GF-D8 (cell line): Measurements from ENCODE around the gene FBXO45.
"Not testable (repeated sequence)": the region's sequence is repeated elsewhere in the genome, so short reads cannot be mapped to it uniquely, and the experiment has no call there.

Source experiments
- DNase-seq: peaks from one replicate; lab custom pipeline; 2025; lab: John Stamatoyannopoulos, UW

Gene FBXO45

DNA sequence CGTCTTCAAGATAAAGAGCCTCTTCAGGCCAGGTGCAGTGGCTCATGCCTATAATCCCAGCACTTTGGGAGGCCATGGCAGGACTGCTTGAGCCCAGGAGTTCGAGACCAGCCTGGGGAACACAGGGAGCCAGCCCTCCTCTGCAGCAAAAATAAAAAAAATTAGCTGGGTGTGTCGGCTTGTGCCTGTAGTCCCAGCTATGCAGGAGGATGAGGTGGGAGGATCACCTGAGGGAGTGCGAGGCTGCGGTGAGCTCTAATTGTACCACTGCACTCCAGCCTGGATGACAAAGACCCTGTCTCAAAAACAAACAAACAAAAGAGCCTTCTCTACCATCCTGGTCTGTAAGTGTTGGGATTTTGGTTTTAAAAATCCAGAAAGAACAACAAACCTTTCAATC, 11.2 kb upstream of the FBXO45 start:
- DNase-seq, result no peak

DNA sequence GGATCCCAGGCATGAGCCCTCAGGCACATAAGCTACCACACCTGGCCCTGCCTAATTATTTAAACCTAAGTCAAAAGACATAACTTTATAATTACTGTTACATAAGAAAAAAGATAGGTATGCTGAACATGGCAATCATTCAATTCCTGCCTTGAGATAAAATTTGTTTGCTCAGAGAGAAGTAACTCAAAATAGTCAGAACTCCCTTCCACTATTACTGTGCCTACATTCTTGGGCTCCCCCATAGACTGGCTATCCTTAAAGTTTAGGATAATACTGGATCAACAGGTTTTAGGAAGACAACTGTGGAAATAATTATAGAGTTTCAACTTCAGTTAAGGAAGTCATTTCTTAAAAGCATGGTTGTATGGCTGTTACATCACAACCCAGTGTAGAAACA, 10.0 kb upstream of the FBXO45 start:
- DNase-seq, result no peak

- DNase-seq, result no peak
Measured at GRCh38 chr3:196559826-196560225, 8.6 kb upstream of the FBXO45 start.

- no peak for DNase-seq
Measured at GRCh38 chr3:196563721-196564225, 4.7 kb upstream of the FBXO45 start.

GRCh38 chr3:196569003-196569516, 600 bp downstream of the FBXO45 start:
- no peak for DNase-seq

GRCh38 chr3:196570332-196570731, 1.9 kb downstream of the FBXO45 start:
- DNase-seq, result not testable (repeated sequence)

DNA sequence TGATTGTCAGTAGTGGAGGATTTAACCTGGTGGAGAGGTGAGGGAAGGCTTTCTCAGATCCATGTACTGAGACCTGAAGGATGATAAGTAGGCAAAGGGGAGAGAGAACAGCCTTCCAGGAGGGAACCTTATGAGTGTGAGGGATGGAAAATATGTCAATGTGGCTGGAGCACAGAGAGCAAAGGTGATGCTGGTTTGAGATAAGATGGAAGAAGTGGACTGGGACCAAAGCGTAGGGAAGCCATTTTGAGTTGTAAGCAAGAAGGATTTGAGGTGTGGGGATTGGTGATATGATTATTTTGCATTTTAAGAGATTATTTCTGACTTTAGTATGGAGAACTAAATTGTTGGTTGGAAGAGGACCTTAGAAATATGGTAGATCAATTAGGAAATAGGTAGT, 3.9 kb downstream of the FBXO45 start:
- DNase-seq, result no peak

DNA sequence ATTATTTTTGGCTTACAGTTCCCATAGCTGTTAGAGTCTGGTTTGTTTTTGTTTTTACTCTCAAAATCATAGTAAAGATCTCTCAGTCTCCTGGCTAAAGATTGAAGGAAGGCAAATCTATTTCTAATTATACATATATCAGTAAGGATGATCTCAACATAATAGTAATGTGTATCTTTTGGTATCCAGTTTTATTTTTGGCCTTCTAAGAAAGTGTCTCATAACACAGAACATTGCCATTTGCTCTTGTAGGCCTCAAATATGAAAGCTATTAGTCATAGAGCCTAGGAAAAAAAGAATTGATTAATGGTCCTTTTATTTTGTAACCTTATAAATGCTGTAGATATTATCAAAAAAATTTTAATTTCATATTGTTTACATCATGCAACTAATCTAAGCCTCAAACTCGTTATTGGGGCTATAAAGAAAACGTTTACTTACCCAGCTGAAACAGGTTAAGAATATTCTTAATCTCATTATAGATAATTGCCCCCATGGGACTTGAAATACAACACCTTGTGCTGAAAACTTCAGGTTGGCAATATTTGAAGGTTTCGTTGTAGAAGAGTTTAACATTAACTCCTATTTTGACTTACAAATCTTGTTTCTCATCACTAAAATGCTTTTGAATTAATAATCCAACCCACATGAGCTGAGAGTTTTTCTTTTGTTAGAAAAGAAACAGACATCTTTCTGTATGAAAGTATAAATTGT, 16.7 kb downstream of the FBXO45 start:
- DNase-seq, result no peak

GRCh38 chr3:196590279-196590678, 21.8 kb downstream of the FBXO45 start:
- DNase-seq, result no peak

DNA sequence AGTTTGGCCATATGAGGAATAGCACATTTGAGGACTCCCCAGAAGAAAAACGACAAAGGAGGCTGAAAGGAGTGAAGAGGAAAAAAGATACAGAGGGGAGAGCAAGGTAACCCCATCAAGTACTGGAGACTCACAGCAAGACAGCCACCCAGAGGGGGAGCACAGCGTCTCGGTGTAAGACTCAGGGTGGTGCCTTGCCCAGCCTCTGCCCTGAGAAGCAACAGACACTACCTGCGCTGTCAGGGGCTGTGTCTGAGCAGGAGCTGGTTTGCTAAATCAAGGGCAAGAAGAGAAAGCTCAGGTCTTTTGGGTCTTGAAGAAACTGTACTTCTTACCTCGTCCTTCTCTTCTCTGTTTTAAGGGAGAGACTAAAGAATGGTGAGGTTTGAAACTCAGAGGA, 27.9 kb downstream of the FBXO45 start:
- DNase-seq, result no peak

DNA sequence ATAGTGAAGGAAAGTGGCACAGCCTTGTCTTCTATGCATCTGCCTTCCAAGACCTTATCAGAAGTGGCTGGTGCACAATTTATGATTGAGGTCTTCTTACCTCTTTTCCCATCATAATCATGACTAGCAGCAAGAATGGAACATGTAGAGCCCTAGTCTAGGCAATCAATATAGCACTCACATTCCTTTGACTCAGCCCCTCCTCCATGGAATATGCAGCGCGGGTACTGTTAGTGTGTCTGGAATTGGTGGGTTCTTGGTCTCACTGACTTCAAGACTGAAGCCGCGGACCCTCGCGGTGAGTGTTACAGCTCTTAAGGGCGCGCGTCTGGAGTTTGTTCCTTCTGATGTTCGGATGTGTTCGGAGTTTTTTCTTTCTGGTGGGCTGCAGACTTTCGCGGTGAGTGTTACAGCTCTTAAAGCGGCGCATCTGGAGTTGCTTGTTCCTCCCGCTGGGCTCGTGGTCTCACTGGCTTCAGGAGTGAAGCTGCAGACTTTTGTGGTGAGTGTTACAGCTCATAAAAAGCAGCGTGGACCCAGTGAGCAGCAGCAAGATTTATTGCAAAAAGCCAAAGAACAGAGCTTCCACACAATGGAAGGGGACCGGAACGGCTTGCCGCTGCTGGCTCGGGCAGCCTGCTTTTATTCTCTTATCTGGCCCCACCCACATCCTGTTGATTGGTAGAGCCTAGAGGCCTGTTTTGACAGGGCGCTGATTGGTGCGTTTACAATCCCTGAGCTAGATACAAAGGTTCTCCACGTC, 29.7 kb downstream of the FBXO45 start:
- DNase-seq, result not testable (repeated sequence)

GRCh38 chr3:196599734-196600128, 31.3 kb downstream of the FBXO45 start:
- no peak for DNase-seq

- no peak for DNase-seq
Measured at GRCh38 chr3:196600359-196600758, 31.9 kb downstream of the FBXO45 start.

DNA sequence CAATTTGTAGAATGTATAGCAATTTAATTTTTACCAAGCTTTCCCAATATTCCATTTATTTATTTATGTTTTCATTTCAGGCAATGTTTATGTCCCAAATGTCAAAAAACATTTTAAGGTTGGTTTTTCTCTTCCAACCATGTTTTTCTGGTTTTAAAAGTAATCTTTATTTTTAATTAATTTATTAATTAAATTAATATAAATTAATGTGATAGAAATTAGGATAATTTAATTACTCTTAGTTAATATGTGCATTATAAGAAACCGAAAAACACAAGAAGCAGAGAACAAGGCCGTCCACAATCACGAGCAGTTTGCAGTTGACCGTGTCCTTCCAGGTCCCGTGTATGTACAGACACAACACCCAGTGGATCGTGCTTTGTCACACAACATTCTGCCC, 34.2 kb downstream of the FBXO45 start:
- DNase-seq, result no peak

DNA sequence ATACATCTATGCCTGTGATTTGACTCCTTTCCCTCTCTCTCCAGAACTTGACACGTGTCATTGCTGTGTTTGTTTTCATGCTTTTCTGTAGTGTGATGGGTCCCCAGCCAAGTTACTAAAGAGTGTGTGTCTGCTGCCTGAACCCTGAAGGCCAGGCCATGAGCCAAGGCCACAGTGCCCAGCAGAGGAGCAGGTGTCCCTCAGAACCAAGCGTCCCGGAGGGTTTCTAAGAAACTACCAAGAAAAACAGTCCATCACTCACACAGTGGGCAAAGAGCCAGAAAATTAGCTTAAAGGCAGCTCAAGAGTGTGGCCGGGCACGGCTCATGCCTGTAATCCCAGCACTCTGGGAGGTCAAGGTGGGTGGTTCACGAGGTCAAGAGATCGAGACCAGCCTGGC, 35.2 kb downstream of the FBXO45 start:
- peak; percentile 53 for DNase-seq

GRCh38 chr3:196604548-196604947, 36.1 kb downstream of the FBXO45 start:
- no peak for DNase-seq

- no peak for DNase-seq
Measured at GRCh38 chr3:196608693-196609092, 40.2 kb downstream of the FBXO45 start.

- DNase-seq, result peak; percentile 95
Measured at GRCh38 chr3:196609343-196609775, 40.9 kb downstream of the FBXO45 start.

- DNase-seq, result no peak
Measured at GRCh38 chr3:196609805-196610515, 41.5 kb downstream of the FBXO45 start.

- DNase-seq, result peak; percentile 93
Measured at GRCh38 chr3:196611761-196612483, 43.5 kb downstream of the FBXO45 start.

- not testable (repeated sequence) for DNase-seq
Measured at GRCh38 chr3:196615234-196615633, 46.8 kb downstream of the FBXO45 start.

GRCh38 chr3:196617256-196617655, 48.8 kb downstream of the FBXO45 start:
- peak; percentile 29 for DNase-seq
